Aorta (tissue), 5 donors: Measurements from ENCODE around the gene KPRP. TPM values are rescaled to one million over a fixed set of nuclear protein-coding genes. Genes with fewer than 3 reads are reported as not detected.

Experiments
- ATAC-seq: fragments of 200-7000 bp; cut with Tn5 transposase; one replicate; pipeline ENCODE4 v1.9.1; 2022; ENCODE audit warnings: moderate library complexity; ENCODE audit not compliant: low FRiP score
- DNase-seq, 2 donors: peaks; one replicate each; pipeline ENCODE4 v3.0.0-alpha.2; 2020
- H3K27ac ChIP-seq, 2 donors: one replicate each; pipeline ENCODE4 v1.5.1; 2013; ENCODE audit warnings: low read length in 2 of 2, mild to moderate bottlenecking in 2 of 2, moderate library complexity in 2 of 2, control low read depth in 1 of 2, inconsistent platforms in 1 of 2, low read depth in 1 of 2
- H3K27me3 ChIP-seq, 2 donors: one replicate each; pipeline ENCODE4 v1.6.1; 2013; ENCODE audit warnings: control low read depth in 1 of 2, low read length in 1 of 2, mild to moderate bottlenecking in 1 of 2, moderate library complexity in 1 of 2; ENCODE audit not compliant: insufficient read depth in 2 of 2, control insufficient read depth in 1 of 2
- H3K36me3 ChIP-seq, 2 donors: one replicate each; pipeline ENCODE4 v1.6.1; 2013; ENCODE audit warnings: control low read depth in 1 of 2, low read length in 1 of 2, mild to moderate bottlenecking in 1 of 2; ENCODE audit not compliant: insufficient read depth in 2 of 2, control insufficient read depth in 1 of 2
- H3K4me1 ChIP-seq, 2 donors: one replicate each; pipeline ENCODE4 v1.6.1; 2013; ENCODE audit warnings: low read length in 2 of 2, control low read depth in 1 of 2, mild to moderate bottlenecking in 1 of 2, moderate library complexity in 1 of 2; ENCODE audit not compliant: insufficient read depth in 2 of 2, control insufficient read depth in 1 of 2
- H3K4me3 ChIP-seq, 2 donors: one replicate each; pipeline ENCODE4 v1.5.1; 2013; ENCODE audit warnings: low read length in 2 of 2, control low read depth in 1 of 2, mild to moderate bottlenecking in 1 of 2
- H3K9me3 ChIP-seq: one replicate; pipeline ENCODE4 v1.6.1; 2013; ENCODE audit warnings: mild to moderate bottlenecking, low read length; ENCODE audit not compliant: control insufficient read depth
- WGBS, 2 donors: extraction: QIAGEN DNeasy Blood & Tissue Kit; methylation state at CpG; one replicate each; pipeline ENCODE4 v1.1.7; 2013; 5-methylcytosine and 5-hydroxymethylcytosine counted together
- intact Hi-C, 2 donors: fragments of 100-400 bp; cut with DNase I; formaldehyde crosslinking; loops; one replicate each; pipeline versions ENCODE4 v1.14.2 to v1.15.0; 2022
- long read RNA-seq, 2 donors: library from polyadenylated mRNA; unstranded; transcript quantifications; one replicate each; pipeline ENCODE4 v2.0.0, GENCODE V29; 2020 to 2021
- polyA plus RNA-seq, 2 donors: library from polyadenylated mRNA; stranded (reverse); fragments of 200-250 nt; gene quantifications; one replicate each; pipeline ENCODE4 v1.2.3, GENCODE V29; 2013
- total RNA-seq, 2 donors: library from RNA; stranded (reverse); fragmentation: NEBNext Ultra II Directional; extraction: Animal tissue kit (Norgen Biotek cat#: 25700); gene quantifications; one replicate each; pipeline ENCODE4 v1.2.1, GENCODE V29; 2021
- donor health status: healthy with polysubstance abuse.
- donor health status: Bipolar disorder and iron deficiency.
- donor health status: DM: no; HTN: no; CAD: no.
- donor health status: DM: no; HTN: no; CAD: no.
- donor health status: DM: yes; HTN: yes; CAD: no.

KPRP gene, protein sequence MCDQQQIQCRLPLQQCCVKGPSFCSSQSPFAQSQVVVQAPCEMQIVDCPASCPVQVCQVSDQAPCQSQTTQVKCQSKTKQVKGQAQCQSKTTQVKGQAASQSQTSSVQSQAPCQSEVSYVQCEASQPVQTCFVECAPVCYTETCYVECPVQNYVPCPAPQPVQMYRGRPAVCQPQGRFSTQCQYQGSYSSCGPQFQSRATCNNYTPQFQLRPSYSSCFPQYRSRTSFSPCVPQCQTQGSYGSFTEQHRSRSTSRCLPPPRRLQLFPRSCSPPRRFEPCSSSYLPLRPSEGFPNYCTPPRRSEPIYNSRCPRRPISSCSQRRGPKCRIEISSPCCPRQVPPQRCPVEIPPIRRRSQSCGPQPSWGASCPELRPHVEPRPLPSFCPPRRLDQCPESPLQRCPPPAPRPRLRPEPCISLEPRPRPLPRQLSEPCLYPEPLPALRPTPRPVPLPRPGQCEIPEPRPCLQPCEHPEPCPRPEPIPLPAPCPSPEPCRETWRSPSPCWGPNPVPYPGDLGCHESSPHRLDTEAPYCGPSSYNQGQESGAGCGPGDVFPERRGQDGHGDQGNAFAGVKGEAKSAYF
- total RNA-seq (not detected), polyA plus RNA-seq (not detected)
- long read RNA-seq, donor 1 = 0 reads
- long read RNA-seq, donor 2 = 0 reads

DNA sequence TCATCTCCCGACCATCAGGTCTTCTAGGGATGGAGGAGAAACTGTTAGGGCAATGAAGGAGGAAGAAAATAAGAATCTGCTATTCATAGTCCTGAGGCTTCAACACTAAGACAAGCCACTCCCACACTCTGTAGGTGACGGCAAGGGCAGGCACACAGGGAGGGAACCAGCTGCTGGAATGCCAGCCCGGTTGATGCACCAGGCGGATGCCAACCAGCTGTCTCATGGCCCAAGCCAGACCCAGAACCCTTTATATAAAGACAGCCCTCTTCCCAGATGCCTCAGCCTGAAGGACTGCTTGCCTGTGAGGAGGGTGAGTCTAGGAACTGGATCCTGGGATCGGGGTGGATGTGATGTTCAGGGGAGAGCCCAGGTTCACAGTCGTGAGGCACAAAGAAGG lies at the start of gene KPRP:
Gene KPRP (plus strand): TSS at position 279 of the 400 bp plus-strand sequence. CDS start 1,564 bp downstream, outside the sequence.
- no peak for DNase-seq
- no peak within 1 kb of the TSS for H3K4me3 ChIP-seq
- H3K27me3 ChIP-seq = no peaks in the 10 kb centered on the region
- intact Hi-C loops = no loop called here
- 66 to 70% methylated on average over 6 of the region's 6 CpGs for WGBS, 2 donors
- no peaks in the 10 kb centered on the region for H3K4me1 ChIP-seq
- H3K36me3 ChIP-seq = no peaks in the 10 kb centered on the region
- no peaks in the 10 kb centered on the region for H3K9me3 ChIP-seq
- no peak within 1 kb of the TSS for H3K27ac ChIP-seq
- no peak for ATAC-seq

DNA sequence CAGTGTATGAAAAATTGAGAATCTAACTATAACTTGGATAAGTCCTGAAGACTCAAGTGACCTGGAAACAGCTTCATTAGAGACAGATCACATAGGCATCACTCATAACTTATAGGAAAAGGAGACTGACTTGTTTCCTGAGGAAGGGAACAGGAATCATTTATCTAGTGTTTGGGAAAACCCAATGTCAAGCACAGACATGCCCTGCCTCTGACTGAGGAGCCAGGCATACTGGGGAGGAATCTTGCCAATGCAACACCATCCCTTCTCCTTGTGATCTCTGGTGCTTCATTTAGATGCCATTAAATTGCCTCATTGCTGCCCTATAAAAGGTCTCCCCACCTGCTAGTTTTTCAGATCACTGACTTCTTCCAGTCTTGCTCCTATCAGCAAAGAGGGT lies 39.6 kb upstream of the KPRP start:
- no peak for ATAC-seq
- H3K36me3 ChIP-seq = no peaks in the 10 kb centered on the region
- no peaks in the 10 kb centered on the region for H3K4me1 ChIP-seq
- no peak overlapping the region for H3K4me3 ChIP-seq
- peaks cover 3% of the 10 kb centered on the region for H3K9me3 ChIP-seq
- no peak overlapping the region for H3K27ac ChIP-seq
- no peak for DNase-seq
- no peaks in the 10 kb centered on the region for H3K27me3 ChIP-seq
- intact Hi-C loops = no loop called here

DNA sequence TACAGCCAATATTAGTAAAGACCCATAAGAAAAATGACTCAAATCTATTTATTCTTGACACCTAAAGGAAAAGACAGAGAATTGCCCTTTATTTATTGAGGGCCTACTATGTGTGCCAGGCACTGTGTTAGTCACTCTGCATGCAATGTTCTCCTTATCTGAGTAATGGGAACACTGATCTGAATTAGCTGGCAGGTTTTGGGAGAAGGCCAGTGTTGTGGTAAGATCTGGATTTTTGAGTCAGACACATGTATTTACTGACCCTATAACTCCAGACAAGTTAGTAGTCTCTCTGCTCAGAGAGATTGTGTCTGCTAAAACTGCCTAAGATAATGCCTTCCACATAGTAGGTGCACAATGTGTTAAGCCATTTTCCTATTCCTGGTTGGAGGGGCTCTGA lies 32.6 kb upstream of the KPRP start:
- no peak overlapping the region for H3K27ac ChIP-seq
- no peaks in the 10 kb centered on the region for H3K27me3 ChIP-seq
- intact Hi-C loops = no loop called here
- no peaks in the 10 kb centered on the region for H3K36me3 ChIP-seq
- DNase-seq = no peak
- no peak for ATAC-seq
- no peaks in the 10 kb centered on the region for H3K9me3 ChIP-seq
- no peaks in the 10 kb centered on the region for H3K4me1 ChIP-seq
- H3K4me3 ChIP-seq = no peak overlapping the region

DNA sequence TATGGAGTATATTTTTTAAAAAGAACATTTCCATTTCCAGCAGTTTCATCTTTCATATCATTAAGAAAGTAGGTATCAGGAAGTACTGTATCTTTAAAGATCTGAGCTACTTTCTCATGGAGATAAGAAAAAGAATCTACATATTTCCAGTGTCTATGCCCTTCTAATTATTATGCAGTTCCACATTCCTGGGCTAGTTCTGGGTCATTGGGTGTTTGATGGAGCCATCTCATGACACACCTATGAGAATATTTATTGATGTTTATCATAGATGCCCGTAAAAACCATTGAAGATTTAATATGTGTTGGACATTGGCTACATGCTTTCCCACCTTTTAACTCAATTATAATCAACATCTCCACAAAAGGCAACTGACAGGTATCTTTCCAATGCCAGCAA lies 28.8 kb upstream of the KPRP start:
- no peak for DNase-seq
- no peaks in the 10 kb centered on the region for H3K4me1 ChIP-seq
- no peaks in the 10 kb centered on the region for H3K27me3 ChIP-seq
- H3K9me3 ChIP-seq = peaks cover 1% of the 10 kb centered on the region
- intact Hi-C loops = no loop called here
- no peaks in the 10 kb centered on the region for H3K36me3 ChIP-seq
- no peak overlapping the region for H3K4me3 ChIP-seq
- ATAC-seq = no peak
- 77 to 82% methylated on average over 1 of the region's 1 CpG for WGBS, 2 donors
- no peak overlapping the region for H3K27ac ChIP-seq

DNA sequence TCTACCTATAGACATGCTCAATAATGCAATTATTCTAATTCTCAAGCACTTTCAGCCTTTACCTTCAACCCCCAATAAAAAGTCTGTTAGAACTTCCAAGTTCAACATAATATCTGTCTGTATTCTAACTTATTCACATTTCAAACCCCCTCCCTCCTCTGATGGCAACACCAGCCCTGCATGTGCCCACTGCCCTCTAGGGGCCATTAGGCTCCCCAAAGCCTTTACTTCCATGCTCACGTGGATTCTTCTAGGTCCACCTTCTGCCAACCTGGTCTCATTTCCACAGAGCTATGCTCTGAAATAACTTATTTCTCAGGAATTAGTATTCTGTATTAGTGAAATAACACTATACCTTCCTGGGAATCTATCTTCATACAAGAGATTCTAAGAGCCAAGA lies 22.2 kb upstream of the KPRP start:
- H3K27me3 ChIP-seq = no peaks in the 10 kb centered on the region
- H3K9me3 ChIP-seq = peaks cover 1% of the 10 kb centered on the region
- ATAC-seq (no peak), DNase-seq (no peak)
- no peaks in the 10 kb centered on the region for H3K4me1 ChIP-seq
- WGBS, 2 donors = 6 to 21% methylated on average over 1 of the region's 1 CpG
- H3K36me3 ChIP-seq = no peaks in the 10 kb centered on the region
- intact Hi-C loops = no loop called here
- no peak overlapping the region for H3K4me3 ChIP-seq
- H3K27ac ChIP-seq = no peak overlapping the region

DNA sequence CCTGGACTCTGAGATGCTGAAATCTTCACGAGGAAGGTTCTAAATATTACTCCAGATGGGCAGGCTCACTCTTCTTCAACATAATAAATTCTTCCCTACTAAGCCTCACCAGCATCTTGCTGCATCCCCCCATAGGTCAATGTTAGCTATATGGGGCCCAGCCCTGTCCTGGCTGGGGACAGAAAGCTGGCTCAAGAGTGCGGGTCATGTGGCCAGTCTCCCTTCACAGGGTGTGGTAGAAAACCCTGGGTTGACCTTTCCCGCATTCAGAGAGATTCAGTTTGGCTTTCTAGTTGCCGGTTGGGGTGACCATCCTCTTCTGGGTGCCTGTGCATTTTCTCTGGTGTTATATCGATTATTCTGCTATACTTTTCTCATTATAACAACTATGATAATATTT lies 19.8 kb upstream of the KPRP start:
- DNase-seq (no peak), ATAC-seq (no peak)
- no peaks in the 10 kb centered on the region for H3K27me3 ChIP-seq
- no peak overlapping the region for H3K27ac ChIP-seq
- no peak overlapping the region for H3K4me3 ChIP-seq
- H3K9me3 ChIP-seq = no peaks in the 10 kb centered on the region
- H3K4me1 ChIP-seq = no peaks in the 10 kb centered on the region
- no peaks in the 10 kb centered on the region for H3K36me3 ChIP-seq
- intact Hi-C loops = no loop called here
- WGBS, 2 donors = 73 to 74% methylated on average over 5 of the region's 5 CpGs

DNA sequence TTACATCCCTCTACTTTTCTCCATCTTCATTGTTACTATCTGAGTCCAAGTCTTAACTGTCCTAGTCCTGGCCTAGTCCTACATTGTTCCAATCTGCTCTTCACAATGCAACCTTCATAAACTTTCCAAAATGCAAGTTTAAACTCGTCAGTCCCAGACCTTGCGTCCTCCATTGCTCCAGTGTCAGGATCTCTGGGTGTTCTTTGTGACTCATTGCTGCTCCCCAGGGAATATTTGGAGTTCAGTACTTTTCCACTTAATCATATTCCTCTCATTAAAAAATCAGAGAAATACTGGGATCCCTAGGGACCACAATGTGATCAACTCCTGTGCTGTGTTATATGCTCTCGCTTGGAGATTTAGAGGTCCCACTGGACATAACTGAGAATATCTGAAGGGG lies 18.0 kb upstream of the KPRP start:
- Histone ChIP-seq H3K36me3 (no peaks in the 10 kb centered on the region), H3K27ac (no peak overlapping the region), H3K9me3 (no peaks in the 10 kb centered on the region), H3K4me3 (no peak overlapping the region), H3K27me3 (no peaks in the 10 kb centered on the region), H3K4me1 (no peaks in the 10 kb centered on the region)
- DNase-seq (no peak), ATAC-seq (no peak)
- WGBS, 2 donors = 67 to 68% methylated on average over 3 of the region's 3 CpGs
- intact Hi-C loops = no loop called here

DNA sequence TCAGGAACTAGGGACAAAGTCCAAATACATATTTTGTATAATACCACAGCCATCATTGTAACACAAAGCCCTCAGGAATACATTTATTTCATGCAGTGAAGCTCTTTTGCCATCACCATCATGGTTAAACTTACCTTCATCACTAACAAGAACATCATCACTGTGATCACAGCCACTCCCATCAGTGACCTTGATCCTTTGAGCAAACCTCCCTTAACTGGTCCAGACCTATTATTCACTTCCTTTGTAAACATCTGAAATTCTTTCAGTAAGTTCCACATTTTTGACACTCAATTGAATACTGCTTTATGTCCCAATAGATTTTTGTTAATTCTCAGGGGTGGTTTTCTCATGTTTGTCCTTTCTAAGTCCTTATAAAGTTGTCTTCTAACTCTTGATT lies 16.2 kb upstream of the KPRP start:
- Histone ChIP-seq H3K27me3 (no peaks in the 10 kb centered on the region), H3K9me3 (no peaks in the 10 kb centered on the region), H3K4me3 (no peak overlapping the region), H3K4me1 (no peaks in the 10 kb centered on the region), H3K36me3 (no peaks in the 10 kb centered on the region), H3K27ac (no peak overlapping the region)
- intact Hi-C loops = no loop called here
- ATAC-seq = no peak
- no peak for DNase-seq
